Neural crest cell (in vitro differentiated cells): ENCODE results near the gene GAS6. TPM values are rescaled to one million over a fixed set of nuclear protein-coding genes. Genes with fewer than 3 reads are reported as not detected.
A peak's percentile ranks its signal among the peaks of the same experiment; 100 is the strongest.

ENCODE experiments used
- DNase-seq: peaks from one replicate; pipeline ENCODE4 v3.0.0; 2021; ENCODE audit warnings: low read depth, mixed read lengths, low spot score
- H3K27ac Mint-ChIP-seq: one replicate; pipeline ENCODE4 v1.8.0; 2021; ENCODE audit warnings: mild to moderate bottlenecking, mixed read lengths; ENCODE audit not compliant: unreplicated experiment
- H3K27me3 Mint-ChIP-seq: 2 replicates; pipeline ENCODE4 v1.8.0; 2021; ENCODE audit warnings: low read depth, mild to moderate bottlenecking, mixed read lengths
- H3K36me3 Mint-ChIP-seq: 2 replicates; pipeline ENCODE4 v1.8.0; 2021; ENCODE audit warnings: low read depth, mild to moderate bottlenecking, mixed read lengths
- H3K4me1 Mint-ChIP-seq: 2 replicates; pipeline ENCODE4 v1.8.0; 2021; ENCODE audit warnings: mixed read lengths
- H3K4me3 Mint-ChIP-seq: one replicate; pipeline ENCODE4 v1.8.0; 2021; ENCODE audit warnings: mild to moderate bottlenecking, mixed read lengths
- H3K9me3 Mint-ChIP-seq: 2 replicates; pipeline ENCODE4 v1.8.0; 2021; ENCODE audit warnings: mixed read lengths
- CTCF ChIP-seq: fragments of 200-600 bp; sonication (generic); conservative IDR thresholded peaks from 2 replicates; pipeline ENCODE4 v1.5.0; 2021; ENCODE audit warnings: antibody characterized with exemption, mild to moderate bottlenecking
- total RNA-seq: library from RNA; stranded (reverse); gene quantifications from 2 replicates; pipeline ENCODE4 v1.2.1, GENCODE V29; 2021

Gene GAS6
- total RNA-seq, 1 donor from 2014 or later: 9.0 TPM

- H3K27me3 Mint-ChIP-seq: peaks cover 44% of the 10 kb centered on the region
- no peak for DNase-seq
- peaks cover 63% of the 10 kb centered on the region for H3K4me1 Mint-ChIP-seq
- no peak overlapping the region for H3K27ac Mint-ChIP-seq
- H3K9me3 Mint-ChIP-seq: peaks cover 7% of the 10 kb centered on the region
- H3K36me3 Mint-ChIP-seq: peaks cover 3% of the 10 kb centered on the region
- H3K4me3 Mint-ChIP-seq: peak overlapping the region; percentile 69
- no peak for TF ChIP-seq CTCF
Measured at GRCh38 chr13:113860051-113860664, 3.7 kb downstream of the GAS6 start.

DNA sequence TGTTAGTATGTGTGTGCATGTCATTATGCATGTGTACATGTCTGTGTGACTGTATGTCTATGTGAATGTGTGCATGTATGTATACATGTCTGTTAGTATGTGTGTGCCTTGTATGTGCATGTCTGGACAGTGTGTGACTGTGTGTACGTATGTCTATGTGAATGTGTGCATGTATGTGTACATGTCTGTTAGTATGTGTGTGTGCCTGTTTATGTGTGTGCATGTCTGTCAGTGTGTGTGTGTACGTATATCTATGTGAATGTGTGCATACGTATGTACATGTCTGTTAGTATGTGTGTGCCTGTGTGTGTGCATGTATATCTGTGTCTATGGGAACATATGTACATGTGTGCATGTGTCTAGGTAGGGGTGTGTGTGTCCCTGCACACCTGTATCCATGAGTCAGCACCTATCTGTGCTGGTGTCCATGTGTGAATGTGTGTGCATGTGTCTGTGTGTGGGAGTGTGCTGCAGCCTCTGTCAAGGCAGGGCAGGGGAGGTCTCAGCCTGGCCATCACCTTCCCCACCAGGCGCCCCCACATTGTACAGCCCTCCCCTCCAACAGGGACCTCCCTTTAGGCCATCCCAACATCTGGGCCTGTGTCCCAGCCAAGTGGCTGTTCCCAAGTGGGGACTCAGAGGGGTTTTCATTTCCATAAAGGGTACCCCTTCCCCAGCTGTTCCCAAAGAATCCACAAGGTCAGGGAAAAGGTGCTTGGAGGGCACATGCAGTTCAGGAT lies 4.4 kb downstream of the GAS6 start:
- Mint-ChIP-seq H3K27me3 (peaks cover 37% of the 10 kb centered on the region), H3K27ac (no peak overlapping the region), H3K4me3 (no peak overlapping the region), H3K4me1 (peaks cover 60% of the 10 kb centered on the region), H3K36me3 (peaks cover 3% of the 10 kb centered on the region), H3K9me3 (peaks cover 7% of the 10 kb centered on the region)
- DNase-seq: no peak
- TF ChIP-seq CTCF: no peak

GRCh38 chr13:113857531-113858195 lies 6.2 kb downstream of the GAS6 start:
- H3K27ac Mint-ChIP-seq: peak overlapping the region; percentile 10
- no peak for DNase-seq
- no peak for TF ChIP-seq CTCF
- peaks cover 3% of the 10 kb centered on the region for H3K36me3 Mint-ChIP-seq
- peaks cover 7% of the 10 kb centered on the region for H3K9me3 Mint-ChIP-seq
- H3K4me3 Mint-ChIP-seq: no peak overlapping the region
- peaks cover 64% of the 10 kb centered on the region for H3K4me1 Mint-ChIP-seq
- H3K27me3 Mint-ChIP-seq: peaks cover 28% of the 10 kb centered on the region

DNA sequence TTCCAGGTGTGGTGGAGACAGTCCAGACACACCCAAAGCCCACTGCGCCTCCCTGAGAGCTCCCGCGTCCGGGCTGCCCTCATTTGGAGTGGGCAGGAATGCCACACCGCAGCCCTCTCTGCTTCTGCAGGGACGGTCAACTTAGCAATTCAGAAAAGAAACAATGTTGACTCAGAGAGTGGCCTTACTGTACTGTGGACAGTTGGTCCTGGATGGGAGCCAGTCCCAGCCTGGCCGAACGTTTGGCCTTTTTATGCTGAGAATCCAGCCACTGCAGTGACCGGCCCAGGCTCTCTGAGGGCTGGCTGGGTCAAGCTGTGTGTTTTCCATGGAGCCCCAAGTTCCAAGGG lies 7.2 kb downstream of the GAS6 start:
- Mint-ChIP-seq H3K36me3 (peaks cover 3% of the 10 kb centered on the region), H3K27me3 (peaks cover 18% of the 10 kb centered on the region), H3K27ac (peak overlapping the region; percentile 5), H3K9me3 (peaks cover 7% of the 10 kb centered on the region), H3K4me1 (peaks cover 56% of the 10 kb centered on the region), H3K4me3 (no peak overlapping the region)
- no peak for DNase-seq
- TF ChIP-seq CTCF: no peak

DNA sequence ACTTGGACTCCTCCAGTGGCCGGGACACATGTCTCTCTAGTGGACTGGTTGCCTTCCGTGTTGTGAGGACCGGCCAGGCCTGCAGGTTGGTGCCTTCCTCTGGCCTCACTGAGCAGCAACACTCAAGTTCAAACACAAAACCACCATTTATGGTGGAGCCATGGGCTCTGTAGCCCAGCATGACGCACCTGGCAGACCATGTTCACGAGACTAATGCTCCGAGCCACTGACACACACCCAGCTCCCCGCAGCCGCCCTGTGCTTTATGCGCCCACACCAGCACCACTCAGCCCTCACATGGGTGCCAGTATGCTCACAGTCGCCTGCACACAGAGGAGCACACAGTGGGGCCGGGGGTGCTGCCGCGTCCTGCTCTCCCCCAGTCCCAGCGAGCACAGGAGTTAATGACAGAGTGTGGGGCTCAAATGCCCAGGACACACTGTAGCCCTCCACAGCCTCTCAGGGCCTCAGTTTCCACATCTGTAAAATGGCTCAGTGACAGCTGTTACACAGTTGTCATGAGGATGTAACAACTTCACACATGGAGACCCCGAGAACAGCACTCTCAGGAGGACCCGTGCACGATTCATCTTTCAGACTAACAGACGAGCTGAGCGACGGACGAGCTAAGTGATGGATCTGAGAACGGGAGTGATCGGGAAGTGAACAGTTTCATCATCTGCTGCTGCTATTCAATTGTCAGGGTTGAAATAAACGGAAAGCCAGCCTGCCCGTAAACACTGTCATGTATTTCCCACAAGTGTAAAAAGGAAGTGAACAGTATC lies 7.8 kb downstream of the GAS6 start:
- DNase-seq: no peak
- peaks cover 52% of the 10 kb centered on the region for H3K4me1 Mint-ChIP-seq
- H3K36me3 Mint-ChIP-seq: peaks cover 3% of the 10 kb centered on the region
- no peak overlapping the region for H3K4me3 Mint-ChIP-seq
- H3K27ac Mint-ChIP-seq: no peak overlapping the region
- H3K9me3 Mint-ChIP-seq: peaks cover 7% of the 10 kb centered on the region
- H3K27me3 Mint-ChIP-seq: peaks cover 13% of the 10 kb centered on the region
- TF ChIP-seq CTCF: no peak
